Superior temporal gyrus (tissue), 1 donor: Measurements from ENCODE around the gene MUCL3.
"Not testable (repeated sequence)": the region's sequence is repeated elsewhere in the genome, so short reads cannot be mapped to it uniquely, and the experiment has no call there.

Experiments used
- DNase-seq: peaks from one replicate; pipeline ENCODE4 v3.0.0-alpha.2; 2016; ENCODE audit errors: extremely low spot score

The MUCL3 gene

GRCh38 chr6:30981942-30982772 lies 41.4 kb downstream of the MUCL3 start:
- no peak for DNase-seq

DNA sequence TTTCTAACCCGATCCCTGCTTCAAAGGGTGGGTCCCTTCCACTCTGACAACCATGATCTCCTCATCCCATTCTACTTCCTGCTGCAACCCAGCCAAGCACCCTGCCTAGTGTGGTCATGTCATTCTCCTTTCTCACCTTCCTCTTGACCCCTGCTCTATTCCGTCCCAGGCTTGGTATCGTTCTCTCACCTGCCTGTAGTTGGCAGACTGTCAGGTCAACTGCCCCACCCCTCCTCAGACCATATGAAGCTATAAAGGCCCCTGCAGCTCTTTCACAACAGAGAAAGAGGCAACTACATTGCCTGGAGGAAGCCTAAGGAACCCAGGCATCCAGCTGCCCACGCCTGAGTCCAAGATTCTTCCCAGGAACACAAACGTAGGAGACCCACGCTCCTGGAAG lies 42.7 kb downstream of the MUCL3 start, which contains the start of gene MUC21:
Gene MUC21, plus strand, starts transcription at position 280 of the 400 bp plus-strand sequence. CDS start 241 bp downstream, outside the sequence.
- no peak for DNase-seq

DNA sequence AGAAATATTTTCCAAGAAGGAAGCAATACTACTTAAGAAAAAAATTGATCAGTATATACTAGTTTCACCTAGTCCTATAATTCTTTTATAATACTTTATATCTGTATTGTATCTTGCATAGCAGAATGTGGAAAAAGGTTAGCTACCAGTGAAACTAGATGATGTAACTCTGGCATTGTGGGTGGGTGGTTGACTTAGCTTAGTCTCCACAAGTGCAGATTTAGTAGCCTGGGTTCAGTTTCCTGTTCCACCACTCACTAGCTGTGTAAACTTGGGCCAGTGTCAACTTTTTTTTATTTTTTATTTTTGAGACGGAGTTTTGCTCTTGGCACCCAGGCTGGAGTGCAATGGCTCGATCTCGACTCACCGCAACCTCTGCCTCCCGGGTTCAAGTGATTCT lies 44.7 kb downstream of the MUCL3 start:
- DNase-seq, result no peak

DNA sequence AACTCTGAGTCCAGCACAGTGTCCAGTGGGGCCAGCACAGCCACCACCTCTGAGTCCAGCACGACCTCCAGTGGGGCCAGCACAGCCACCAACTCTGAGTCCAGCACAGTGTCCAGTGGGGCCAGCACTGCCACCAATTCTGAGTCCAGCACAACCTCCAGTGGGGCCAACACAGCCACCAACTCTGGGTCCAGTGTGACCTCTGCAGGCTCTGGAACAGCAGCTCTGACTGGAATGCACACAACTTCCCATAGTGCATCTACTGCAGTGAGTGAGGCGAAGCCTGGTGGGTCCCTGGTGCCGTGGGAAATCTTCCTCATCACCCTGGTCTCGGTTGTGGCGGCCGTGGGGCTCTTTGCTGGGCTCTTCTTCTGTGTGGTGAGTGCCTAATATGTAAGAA lies 46.5 kb downstream of the MUCL3 start:
- no peak for DNase-seq

GRCh38 chr6:30988209-30988825 lies 47.5 kb downstream of the MUCL3 start:
- DNase-seq, result no peak

GRCh38 chr6:30990422-30991086 lies 49.8 kb downstream of the MUCL3 start:
- no peak for DNase-seq

GRCh38 chr6:30991891-30992290 lies 51.1 kb downstream of the MUCL3 start:
- no peak for DNase-seq

- no peak for DNase-seq
These were observed 56.5 kb downstream of the MUCL3 start for GRCh38 chr6:30997301-30997700.

DNA sequence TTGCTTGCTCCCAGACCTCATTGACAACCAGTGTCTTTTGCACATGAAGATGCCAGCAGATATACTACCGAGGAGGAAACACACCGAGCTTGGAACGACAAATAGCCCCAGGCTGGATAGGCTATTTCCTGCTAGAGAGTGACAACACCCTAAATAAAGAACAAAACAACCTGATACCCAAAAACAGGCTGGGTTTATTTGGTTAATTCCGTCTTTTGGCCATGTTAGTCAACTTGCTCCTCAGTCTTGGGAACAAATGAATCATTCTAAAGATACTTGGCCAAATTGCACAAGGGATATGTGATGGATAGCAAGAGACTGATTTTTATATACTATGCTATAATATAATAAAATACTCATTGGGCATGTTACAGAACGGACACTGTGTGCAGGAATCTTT lies 58.0 kb downstream of the MUCL3 start:
- DNase-seq, result no peak

GRCh38 chr6:31000067-31000860 lies 59.5 kb downstream of the MUCL3 start:
- DNase-seq, result not testable (repeated sequence)

- no peak for DNase-seq
These were observed 60.6 kb downstream of the MUCL3 start for GRCh38 chr6:31001281-31001888.

DNA sequence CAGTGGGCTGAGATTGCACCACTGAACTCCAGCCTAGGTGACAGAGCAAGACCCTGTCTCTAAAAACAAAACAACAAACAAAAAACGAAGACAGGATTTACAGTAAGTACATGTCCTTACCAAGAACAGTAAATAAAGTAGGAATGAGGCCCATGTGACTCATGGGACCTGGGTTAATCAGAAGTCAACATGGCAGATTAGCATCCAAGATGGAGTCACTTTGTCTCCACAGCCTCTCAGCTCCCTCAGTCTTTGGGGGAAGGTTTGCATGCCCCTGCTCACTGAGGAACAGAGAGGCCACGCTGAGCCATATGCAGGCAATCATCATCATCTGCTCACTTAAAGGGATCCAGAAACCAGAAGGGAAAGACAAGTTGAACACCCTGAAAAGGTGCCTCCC lies 61.7 kb downstream of the MUCL3 start:
- DNase-seq, result no peak
